NCI-H2171 treated with DMSO at 0.1 percent for 48 hours (cell line): Measurements from ENCODE around the gene PREX1.
"Not testable (repeated sequence)": the region's sequence is repeated elsewhere in the genome, so short reads cannot be mapped to it uniquely, and the experiment has no call there.

Source experiments
- DNase-seq: peaks from one replicate; lab custom pipeline; 2025; lab: John Stamatoyannopoulos, UW

Gene PREX1

DNA sequence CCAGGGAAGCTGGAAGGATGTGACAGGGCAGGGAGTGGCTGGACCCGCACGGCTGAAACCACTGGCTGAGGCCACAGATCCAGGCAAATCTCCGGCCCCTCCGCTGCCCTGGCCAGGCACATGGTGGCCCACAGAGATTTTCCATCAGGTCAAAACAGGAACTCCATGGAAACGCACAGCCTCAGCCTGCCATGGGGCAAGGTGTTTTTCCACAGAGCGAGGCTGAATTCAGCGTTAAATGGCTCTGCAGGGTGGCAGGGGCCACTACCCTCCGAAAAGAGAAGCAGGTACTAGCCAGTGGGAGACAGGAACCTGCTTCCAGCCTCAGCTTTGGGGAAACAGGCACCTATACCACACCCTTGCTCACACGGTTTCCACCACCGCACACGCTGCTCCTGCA is 53.1 kb downstream of the PREX1 start:
- DNase-seq: no peak

DNA sequence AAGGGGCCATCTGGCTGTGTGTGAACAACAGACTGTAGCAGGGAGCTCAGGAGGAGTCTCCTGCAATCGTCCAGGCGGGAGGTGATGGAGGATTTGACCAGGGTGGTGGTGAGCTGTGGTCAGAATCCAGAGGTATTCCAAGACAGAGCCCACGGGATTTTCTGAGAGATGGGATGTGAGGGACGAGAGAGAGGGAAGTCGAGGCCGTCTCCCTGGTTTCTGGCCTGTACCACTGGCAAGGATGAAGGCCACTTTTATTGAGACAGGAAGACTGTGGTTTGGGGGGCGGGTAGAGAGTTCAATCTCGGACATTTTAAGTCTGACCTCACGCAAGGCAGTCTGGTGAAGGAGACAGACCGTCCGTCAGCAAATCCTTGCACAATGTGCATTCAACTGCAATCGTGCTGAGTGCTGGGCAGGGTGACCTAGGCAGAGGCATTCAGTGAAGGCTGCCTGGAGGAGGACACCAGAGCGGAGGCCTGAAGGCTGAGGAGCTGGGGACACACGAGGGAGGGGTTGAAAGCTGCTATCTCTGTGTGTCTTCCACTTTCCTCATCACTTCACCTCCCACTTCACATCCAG is 53.9 kb downstream of the PREX1 start:
- no peak for DNase-seq

DNA sequence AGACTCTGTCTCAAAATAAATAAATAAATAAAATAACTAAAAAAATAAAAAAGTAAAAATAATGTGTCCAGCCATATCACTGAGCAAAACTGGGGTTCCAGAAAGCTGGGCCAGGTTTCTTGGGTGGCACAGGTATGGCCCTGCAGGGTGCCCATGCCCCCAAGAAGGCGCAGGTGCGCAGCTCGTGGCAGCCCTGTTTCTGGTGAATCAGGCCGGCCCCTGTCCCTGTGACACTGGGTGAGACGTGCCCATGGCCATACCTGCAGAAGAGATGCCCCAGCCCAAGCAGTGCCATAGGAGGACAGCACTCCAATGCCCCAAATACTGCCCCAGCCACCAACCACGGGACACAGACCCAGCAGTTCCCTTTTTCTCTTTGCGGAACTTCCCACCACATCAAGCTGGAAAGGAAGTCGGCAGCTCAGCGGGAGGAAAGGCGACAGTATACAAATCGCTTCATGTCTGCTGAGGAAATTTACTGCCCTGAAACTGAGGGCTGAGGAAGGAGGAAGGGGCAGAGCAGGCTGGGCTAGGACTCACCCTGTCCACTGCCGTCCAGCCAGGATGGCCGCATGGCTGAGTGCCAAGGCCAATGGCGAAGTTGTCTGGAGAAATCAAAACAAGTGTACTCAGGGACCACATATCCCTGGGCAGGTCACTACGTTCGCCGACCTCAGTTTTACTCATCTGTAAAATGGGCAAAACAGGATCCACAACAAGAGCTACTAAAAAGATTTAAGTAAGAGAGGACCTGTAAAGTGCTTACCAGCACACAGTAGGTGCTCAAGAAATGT is 55.4 kb downstream of the PREX1 start:
- no peak for DNase-seq

GRCh38 chr20:48771542-48771941 is 56.3 kb downstream of the PREX1 start:
- no peak for DNase-seq

GRCh38 chr20:48770700-48771442 is 56.9 kb downstream of the PREX1 start:
- DNase-seq: no peak

DNA sequence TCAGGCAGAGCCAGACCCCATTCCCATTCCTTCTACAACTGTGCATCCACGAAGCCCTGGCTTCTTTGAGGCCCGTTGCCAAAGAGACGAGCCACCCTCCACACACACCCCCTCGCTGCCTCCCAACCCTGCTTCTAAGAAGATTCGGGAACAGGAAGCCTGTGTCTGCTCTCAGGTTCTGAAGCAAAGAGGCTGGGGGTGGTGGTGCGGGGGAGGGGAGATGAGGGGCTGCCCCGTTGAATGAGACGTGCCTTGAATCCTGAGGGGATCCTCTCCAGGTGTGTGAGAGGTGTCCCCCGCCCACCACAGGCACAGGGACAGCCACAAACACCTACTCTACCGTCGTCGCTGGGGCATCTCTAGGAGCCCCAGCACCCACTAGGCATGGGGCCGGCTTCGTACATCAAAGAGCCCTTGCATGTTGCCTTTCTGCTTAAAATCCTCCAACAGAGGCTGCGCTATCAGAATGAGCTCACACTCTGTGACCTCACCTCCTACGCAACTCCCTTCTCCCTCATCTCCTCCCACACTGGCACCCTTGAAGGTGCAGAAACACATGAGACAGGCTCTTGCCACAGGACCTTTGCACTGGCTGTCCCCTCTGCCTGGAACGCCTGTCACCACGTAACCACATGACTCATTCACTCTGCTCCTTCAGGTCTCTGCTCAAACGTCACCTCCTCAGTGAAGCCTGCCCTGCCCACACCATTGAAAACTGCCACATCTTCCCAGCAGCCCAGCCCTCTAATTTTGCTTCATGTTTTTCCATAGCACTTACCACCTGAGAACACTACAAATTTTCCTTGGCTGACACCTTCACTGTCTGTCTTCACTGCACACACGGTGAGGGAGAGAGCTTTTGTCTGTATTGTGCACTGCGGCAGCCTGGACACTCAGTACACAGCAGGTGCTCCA is 58.5 kb downstream of the PREX1 start:
- no peak for DNase-seq

- DNase-seq: no peak
Observed at GRCh38 chr20:48766961-48767960, 60.5 kb downstream of the PREX1 start.

DNA sequence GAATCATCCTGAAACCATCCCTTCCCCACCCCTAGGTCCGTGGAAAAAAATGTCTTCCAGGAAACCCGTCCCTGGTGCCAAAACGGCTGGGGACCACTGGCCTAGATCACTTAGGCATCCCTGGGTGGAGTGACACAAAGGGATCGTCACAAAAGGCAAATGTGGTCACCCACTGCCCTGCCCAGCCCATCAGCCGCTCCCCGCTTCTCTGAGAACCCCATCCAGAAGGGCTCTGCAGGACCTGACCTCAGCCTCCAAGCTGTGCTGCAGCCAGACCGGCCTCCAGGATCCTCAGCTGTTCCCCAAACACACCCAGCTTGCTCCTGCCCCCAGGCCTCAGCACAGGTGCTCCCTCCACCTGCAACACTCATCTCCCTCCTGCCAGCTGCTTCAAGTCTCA is 61.6 kb downstream of the PREX1 start:
- DNase-seq: peak; percentile 87

- peak; percentile 66 for DNase-seq
Observed at GRCh38 chr20:48765359-48765758, 62.4 kb downstream of the PREX1 start.

GRCh38 chr20:48763216-48763914 is 64.4 kb downstream of the PREX1 start:
- DNase-seq: no peak

DNA sequence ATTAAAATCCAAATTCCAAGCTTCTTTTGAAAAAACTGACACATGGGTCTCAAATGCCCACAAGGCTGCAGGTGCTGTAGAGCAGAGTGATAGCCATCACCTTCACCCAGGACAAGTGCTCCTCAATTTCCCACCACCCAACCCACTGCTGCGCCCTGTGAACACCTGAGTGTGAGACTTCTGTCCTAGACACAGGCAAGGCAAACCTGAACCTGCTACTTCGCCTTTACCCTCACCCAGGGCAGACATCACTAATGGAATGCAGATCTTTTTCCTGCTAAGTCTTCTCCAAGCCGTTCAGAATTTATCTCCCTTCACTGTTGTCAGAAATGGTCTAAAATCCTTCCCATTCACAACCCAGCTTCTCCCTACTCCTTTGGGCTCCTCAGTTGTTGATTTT is 65.9 kb downstream of the PREX1 start:
- DNase-seq: no peak

- DNase-seq: no peak
Observed at GRCh38 chr20:48761023-48761785, 66.6 kb downstream of the PREX1 start.

DNA sequence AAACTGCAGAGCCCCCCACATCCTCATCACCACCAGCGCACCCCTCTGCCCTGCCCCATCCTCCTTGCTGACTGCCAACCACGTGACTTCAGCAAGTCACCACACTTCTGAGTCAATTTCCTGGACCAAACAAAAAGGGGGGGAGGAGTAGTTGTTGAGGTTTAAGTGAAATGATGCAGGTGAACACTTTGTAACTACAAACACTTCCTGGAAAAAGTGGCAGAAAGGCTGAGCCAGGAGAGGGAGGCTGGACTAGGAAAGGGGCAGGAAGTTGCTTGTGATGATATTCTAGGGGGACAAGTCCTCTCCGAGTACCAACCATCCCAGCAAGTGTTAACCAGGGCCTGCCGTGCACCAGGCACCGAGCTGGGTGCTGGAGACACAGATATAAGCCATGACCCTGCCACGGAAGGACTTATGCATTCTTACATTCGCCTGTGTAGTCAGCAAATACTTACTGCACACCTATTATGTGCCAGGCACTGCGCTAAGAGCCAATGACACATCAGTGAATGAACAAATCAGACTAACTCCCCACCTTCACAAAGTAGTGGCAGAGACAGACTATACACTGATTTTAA is 67.3 kb downstream of the PREX1 start:
- no peak for DNase-seq

GRCh38 chr20:48759631-48760245 is 68.1 kb downstream of the PREX1 start:
- DNase-seq: peak; percentile 45

DNA sequence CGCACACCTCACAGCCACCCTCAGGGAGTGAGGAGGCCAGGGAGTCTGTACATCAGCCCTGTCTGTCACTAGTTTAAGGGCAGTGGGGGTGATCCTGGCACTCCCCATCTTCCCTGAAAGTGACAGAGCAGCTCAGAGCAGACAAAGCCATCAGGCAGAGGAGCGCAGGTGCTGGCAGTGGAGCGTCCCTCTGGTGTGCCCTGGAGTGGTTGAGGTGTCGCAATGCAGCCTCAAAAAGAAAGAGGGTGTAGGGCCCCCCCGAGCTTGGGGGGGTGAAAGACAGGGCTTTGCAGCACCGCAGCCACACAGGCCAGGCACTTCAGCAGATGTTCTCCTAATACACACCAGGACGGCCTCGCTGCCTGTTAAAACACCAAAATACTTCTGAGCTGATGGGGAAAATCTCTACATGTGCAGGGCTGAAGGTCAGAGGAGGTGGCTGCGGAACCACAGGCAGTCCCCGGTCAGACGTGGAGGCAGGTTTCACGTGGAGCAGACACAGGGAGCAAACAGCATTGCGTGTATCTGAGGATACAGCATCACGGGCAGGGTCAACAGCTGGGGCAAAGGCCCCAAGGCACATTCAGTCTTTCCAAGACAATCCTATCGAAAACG is 69.5 kb downstream of the PREX1 start:
- peak; percentile 85 for DNase-seq

GRCh38 chr20:48756774-48757173 is 71.0 kb downstream of the PREX1 start:
- DNase-seq: not testable (repeated sequence)

DNA sequence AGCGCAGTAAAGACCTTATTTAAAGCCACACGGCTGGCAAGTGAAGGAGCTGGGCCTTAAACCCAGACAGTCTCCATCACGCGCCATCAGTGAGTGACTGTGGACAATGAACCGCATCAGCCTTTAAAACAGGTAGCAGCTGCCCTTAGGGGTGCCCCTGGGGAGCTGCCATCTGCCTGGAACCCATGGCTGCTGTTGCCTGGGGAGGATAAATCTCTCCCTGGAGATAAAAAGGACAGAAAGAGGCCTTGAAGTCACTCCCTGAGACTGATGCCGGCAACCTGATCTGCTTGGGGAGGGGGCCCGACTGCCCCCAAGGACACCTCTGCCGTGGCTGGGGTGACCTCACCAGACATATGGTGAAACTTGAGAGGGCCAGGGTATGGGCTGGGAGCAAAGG is 73.5 kb downstream of the PREX1 start:
- peak; percentile 99 for DNase-seq

DNA sequence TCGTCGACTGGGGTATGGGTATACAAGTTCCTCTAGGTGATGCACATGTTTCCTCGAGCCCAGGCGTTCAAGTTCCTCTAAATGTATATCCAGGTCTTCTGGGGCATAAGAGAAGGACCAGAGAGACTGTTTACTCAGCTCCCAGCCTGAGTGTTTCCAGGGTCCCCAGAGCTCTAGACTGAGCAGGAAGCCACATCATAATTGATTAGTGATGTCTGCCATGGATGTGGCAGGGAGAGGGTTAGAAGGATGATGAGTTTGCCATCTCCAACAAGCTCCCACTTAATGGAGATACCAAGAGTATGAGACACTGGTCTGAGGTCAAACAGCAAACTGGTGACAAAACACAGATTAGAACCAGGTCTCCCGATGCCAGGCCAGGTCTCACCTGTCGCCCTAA is 74.8 kb downstream of the PREX1 start:
- no peak for DNase-seq
